Type B pancreatic cell (in vitro differentiated cells): ENCODE results near the gene APP. TPM values are rescaled to one million over a fixed set of nuclear protein-coding genes. Genes with fewer than 3 reads are reported as not detected.

Experiments
- DNase-seq: peaks from one replicate; pipeline ENCODE4 v3.0.0; 2021; ENCODE audit warnings: mixed read lengths; ENCODE audit not compliant: unreplicated experiment; ENCODE audit errors: extremely low spot score
- H3K27ac Mint-ChIP-seq: 2 replicates; pipeline ENCODE4 v1.8.0; 2021; ENCODE audit warnings: mild to moderate bottlenecking, mixed read lengths
- H3K27me3 Mint-ChIP-seq: 2 replicates; pipeline ENCODE4 v1.8.0; 2021; ENCODE audit warnings: mixed read lengths
- H3K36me3 Mint-ChIP-seq: 2 replicates; pipeline ENCODE4 v1.8.0; 2021; ENCODE audit warnings: mixed read lengths
- H3K4me1 Mint-ChIP-seq: one replicate; pipeline ENCODE4 v1.8.0; 2021; ENCODE audit warnings: mixed read lengths; ENCODE audit not compliant: unreplicated experiment
- H3K4me3 Mint-ChIP-seq: 2 replicates; pipeline ENCODE4 v1.8.0; 2021; ENCODE audit warnings: mild to moderate bottlenecking, mixed read lengths
- H3K9me3 Mint-ChIP-seq: 2 replicates; pipeline ENCODE4 v1.8.0; 2021; ENCODE audit warnings: mixed read lengths
- total RNA-seq: library from RNA; stranded (reverse); gene quantifications from 2 replicates; pipeline ENCODE4 v1.2.1, GENCODE V29; 2021; ENCODE audit warnings: low replicate concordance
- TF ChIP-seq, protein P1 (sequence below): fragments of 200-600 bp; sonication (generic); conservative IDR thresholded peaks from 2 replicates; pipeline ENCODE4 v1.5.0; 2021; ENCODE audit warnings: antibody characterized with exemption, mild to moderate bottlenecking

The APP gene
- total RNA-seq, 1 donor from 2014 or later: 415 TPM

DNA sequence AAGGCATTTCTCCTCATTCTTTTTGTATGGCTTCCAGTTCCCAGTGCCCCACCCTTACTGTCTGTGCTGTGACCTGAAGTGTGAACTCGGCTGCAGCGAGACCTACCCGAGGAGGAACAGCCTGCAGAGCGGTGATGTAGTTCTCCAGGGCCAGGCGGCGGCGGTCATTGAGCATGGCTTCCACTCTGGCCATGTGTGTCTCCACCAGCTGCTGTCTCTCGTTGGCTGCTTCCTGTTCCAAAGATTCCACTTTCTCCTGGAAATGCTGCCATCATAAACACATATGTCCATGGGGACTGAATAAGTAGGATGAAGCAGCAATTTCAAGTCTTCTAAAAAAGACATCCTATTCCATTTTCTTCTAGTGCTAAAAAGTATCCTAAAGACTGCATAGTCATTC lies 195.6 kb downstream of the APP start:
- no peaks in the 10 kb centered on the region for H3K27me3 Mint-ChIP-seq
- TF ChIP-seq, protein P1, sequence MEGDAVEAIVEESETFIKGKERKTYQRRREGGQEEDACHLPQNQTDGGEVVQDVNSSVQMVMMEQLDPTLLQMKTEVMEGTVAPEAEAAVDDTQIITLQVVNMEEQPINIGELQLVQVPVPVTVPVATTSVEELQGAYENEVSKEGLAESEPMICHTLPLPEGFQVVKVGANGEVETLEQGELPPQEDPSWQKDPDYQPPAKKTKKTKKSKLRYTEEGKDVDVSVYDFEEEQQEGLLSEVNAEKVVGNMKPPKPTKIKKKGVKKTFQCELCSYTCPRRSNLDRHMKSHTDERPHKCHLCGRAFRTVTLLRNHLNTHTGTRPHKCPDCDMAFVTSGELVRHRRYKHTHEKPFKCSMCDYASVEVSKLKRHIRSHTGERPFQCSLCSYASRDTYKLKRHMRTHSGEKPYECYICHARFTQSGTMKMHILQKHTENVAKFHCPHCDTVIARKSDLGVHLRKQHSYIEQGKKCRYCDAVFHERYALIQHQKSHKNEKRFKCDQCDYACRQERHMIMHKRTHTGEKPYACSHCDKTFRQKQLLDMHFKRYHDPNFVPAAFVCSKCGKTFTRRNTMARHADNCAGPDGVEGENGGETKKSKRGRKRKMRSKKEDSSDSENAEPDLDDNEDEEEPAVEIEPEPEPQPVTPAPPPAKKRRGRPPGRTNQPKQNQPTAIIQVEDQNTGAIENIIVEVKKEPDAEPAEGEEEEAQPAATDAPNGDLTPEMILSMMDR: no peak
- no peak for DNase-seq
- H3K27ac Mint-ChIP-seq: no peak overlapping the region
- no peaks in the 10 kb centered on the region for H3K9me3 Mint-ChIP-seq
- H3K36me3 Mint-ChIP-seq: peaks cover 72% of the 10 kb centered on the region
- no peak overlapping the region for H3K4me3 Mint-ChIP-seq
- no peaks in the 10 kb centered on the region for H3K4me1 Mint-ChIP-seq

DNA sequence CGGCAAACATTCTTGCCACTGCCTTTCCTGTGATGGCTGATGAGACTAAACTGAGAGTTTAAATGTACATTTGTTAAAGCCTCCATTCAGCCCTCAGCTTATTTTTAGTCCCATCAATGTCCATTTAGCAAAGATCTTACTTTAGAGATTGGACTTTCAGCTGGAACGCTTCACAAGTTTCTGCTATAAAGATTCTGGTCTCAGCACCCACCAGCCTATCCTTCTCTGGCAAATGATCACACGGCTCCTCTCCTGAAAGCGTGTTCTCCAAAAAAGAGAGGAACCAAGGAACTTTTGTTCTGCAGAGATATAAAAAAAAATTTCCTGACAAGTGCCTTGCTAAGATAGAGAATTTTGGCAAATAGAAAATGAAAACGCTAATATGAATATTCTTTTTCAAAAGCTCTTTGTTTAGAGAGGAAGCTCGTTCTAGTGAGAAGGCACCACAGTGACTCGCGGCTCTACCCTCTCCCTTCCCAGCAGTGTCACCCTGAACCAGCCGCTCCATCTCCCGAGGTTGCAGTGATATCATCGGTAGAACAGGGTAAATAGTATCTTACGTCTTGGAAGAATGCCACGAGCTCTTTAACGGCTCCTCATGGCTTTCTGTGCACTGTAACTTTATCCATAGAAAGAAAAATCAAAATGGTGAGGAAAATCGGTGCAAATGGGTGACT lies 200.2 kb downstream of the APP start:
- DNase-seq: no peak
- peaks cover 60% of the 10 kb centered on the region for H3K36me3 Mint-ChIP-seq
- no peak overlapping the region for H3K27ac Mint-ChIP-seq
- no peaks in the 10 kb centered on the region for H3K27me3 Mint-ChIP-seq
- H3K9me3 Mint-ChIP-seq: peaks cover 4% of the 10 kb centered on the region
- TF ChIP-seq, protein P1: no peak
- H3K4me3 Mint-ChIP-seq: no peak overlapping the region
- peaks cover 13% of the 10 kb centered on the region for H3K4me1 Mint-ChIP-seq

DNA sequence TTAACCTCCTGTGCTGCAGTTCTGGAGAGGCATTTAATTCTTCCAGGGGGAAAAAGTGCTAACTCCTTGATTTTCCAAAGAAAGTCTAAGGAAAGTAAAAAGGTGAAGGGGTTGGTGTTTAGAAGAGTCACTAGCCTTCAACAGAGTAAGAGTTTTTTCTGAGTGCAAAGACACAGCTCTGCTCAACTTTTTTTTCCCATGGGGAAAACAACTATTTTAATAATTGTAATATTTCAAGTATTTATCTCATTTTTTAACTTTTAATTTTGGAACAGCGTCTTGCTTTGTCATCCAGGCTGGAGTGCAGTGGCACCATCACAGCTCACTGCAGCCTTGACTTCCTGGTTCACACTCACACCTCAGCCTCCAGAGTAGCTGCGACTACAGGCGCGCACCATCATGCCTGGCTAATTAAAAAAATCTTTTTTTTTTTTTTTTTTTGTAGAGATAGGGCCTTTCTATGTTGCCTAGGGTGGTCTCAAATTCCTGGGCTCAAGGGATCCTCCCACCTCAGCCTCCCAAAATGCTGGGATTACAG lies 202.6 kb downstream of the APP start:
- H3K9me3 Mint-ChIP-seq: peaks cover 4% of the 10 kb centered on the region
- TF ChIP-seq, protein P1: no peak
- DNase-seq: no peak
- peak overlapping the region; percentile 33 for H3K27ac Mint-ChIP-seq
- no peaks in the 10 kb centered on the region for H3K27me3 Mint-ChIP-seq
- no peak overlapping the region for H3K4me3 Mint-ChIP-seq
- H3K36me3 Mint-ChIP-seq: peaks cover 59% of the 10 kb centered on the region
- H3K4me1 Mint-ChIP-seq: peaks cover 27% of the 10 kb centered on the region

DNA sequence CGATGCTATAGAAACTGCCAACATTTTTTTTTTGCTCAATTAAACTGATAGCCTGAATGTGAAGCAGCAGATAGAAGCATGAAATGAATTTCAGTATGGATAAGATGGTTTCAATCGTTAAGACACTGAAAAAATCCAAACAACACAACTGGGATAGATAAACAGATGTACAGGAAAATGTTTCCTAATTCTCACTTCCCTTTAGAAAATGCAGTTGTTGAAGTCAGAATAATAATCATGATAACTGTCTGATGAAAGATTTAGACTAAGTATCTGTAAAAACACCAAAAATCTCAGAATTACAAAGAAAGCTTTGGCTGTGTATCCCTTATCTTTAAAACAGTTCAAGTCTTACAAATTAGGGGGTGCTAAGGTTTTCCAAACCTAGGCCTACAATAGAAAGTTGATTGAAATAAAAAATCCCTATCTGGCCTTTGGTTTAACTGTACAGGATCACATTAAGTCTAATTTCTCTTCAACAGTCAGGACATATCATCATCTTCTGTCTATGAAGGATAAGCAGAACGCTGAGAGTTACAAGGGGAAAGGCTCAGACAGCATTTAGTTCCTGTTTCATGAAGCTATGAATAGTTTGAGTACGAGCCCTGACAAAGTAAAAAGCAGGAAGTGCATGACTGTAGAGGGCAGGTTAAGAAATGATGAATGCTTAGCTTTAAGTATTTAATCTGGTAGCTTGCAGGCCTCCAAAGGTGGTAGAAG lies 203.2 kb downstream of the APP start:
- DNase-seq: no peak
- H3K27me3 Mint-ChIP-seq: no peaks in the 10 kb centered on the region
- TF ChIP-seq, protein P1: no peak
- H3K27ac Mint-ChIP-seq: peak overlapping the region; percentile 33
- H3K9me3 Mint-ChIP-seq: peaks cover 4% of the 10 kb centered on the region
- H3K4me3 Mint-ChIP-seq: no peak overlapping the region
- H3K4me1 Mint-ChIP-seq: peaks cover 29% of the 10 kb centered on the region
- peaks cover 53% of the 10 kb centered on the region for H3K36me3 Mint-ChIP-seq

DNA sequence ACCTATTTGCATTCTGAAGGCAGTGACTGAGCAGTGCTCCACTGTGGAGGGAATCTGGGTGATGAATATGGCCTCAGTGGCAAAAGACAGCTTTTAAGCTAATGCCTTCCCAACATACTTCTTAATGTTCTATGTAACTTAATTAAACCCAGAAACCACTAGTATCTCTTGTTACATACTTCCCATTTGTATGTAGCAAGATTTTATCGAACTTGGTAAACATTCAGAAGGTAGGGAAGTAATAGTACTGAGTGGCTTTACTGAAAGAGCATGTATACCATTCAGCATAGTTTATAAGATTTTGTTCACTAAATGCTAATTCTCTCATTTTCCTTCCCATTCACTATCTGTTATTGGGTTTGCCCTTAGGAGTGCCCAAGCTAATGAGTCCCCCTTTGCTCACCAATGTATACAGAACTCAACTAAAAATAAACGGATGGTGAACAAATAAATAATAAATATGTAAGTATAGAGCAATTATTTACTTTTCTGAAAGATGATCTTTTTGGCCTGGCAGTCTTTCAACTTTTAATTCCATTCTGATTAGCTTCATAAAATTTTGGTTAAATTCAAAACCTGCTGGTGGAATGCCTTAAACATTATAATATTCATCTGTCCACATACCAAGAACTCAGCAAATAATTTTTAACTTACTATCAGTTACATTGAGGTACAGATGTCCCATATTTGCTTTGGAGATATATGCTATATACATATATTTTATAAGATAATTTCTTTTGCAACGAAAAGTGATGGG lies 204.4 kb downstream of the APP start:
- Mint-ChIP-seq H3K27me3 (no peaks in the 10 kb centered on the region), H3K36me3 (peaks cover 41% of the 10 kb centered on the region), H3K9me3 (peaks cover 4% of the 10 kb centered on the region), H3K4me1 (peaks cover 39% of the 10 kb centered on the region), H3K4me3 (no peak overlapping the region), H3K27ac (no peak overlapping the region)
- TF ChIP-seq, protein P1: no peak
- DNase-seq: no peak
